ENCODE results near the gene RIBC1. TPM values are rescaled to one million over a fixed set of nuclear protein-coding genes. Genes with fewer than 3 reads are reported as not detected.

The RIBC1 gene
- total and polyA plus RNA-seq, 10 of the 15 experiments (the other 5 are each of a cell fraction or from before 2014, with no cell fraction given), result 0.22 to 1.0 (median 0.54) TPM

DNA sequence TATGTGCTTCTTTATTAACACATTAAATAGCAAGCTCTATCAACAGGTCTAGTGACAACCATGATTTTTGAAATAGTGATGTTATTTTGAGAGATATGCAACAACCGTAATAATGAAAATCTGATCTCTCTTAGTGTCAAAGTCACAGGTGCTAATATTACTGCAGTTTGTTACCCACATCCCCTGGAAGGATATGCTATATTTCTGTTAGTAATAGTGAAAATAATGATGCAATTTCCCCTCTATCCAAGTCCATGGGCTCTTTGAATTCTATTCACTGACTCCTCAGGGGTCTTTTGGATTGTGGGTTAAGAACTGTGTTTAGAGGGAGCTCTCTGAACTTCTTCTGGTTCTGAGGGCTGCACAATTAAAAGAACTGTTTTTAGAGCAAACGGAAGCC lies 14.5 kb downstream of the RIBC1 start:
- H3K9ac ChIP-seq (ENCODE audit: control insufficient read depth, insufficient read depth, low read length), result no peak overlapping the region
- H3K4me3 ChIP-seq, result no peak overlapping the region
- BruUV-seq (replicated peaks), result no TSS peak
- ChIA-PET CTCF (interaction anchor here (0.7 to 6.6 kb wide), 8 partner anchors 9 to 154 kb away, joined by 3 to 122 read pairs (median 10); partner anchors contain the start of genes RIBC1 and SMC1A), RAD21 (ENCODE audit: unreplicated experiment) (interaction anchor here (2.6 to 3.3 kb wide), 4 partner anchors 14 to 127 kb away, joined by 8 to 21 read pairs (median 11); partner anchors contain the start of genes RIBC1 and SMC1A), POLR2A (interaction anchor here (1.0 kb wide), 1 partner anchor 15 kb away, joined by 4 read pairs; the partner anchor contains the start of gene SMC1A), SMC1A (ENCODE audit: uncharacterized antibody, unreplicated experiment) (interaction anchor here (1.3 to 3.6 kb wide), 4 partner anchors 20 to 153 kb away, joined by 3 to 22 read pairs (median 4); no protein-coding TSS in a partner anchor)
- peaks cover 7% of the 10 kb centered on the region for H3K4me1 ChIP-seq (ENCODE audit: control insufficient read depth, insufficient read depth, low read length)
- peaks cover 0 to 3% of the 10 kb centered on the region in 2 experiments; a peak in 1 of 4 replicates for H3K27me3 ChIP-seq (replicated peaks in 1 of 2; ENCODE audit: control insufficient read depth in 2 of 2, insufficient read depth in 2 of 2, low read length in 1 of 2)
- no peak overlapping the region for H3K4me2 ChIP-seq (ENCODE audit: control insufficient read depth, insufficient read depth)
- H3K79me2 ChIP-seq (ENCODE audit: control insufficient read depth, insufficient read depth, low read length), result peaks cover 9% of the 10 kb centered on the region
- DNase-seq (ENCODE audit: low read depth, low spot score) (no peak), ATAC-seq (no peak), FAIRE-seq (no peak)
- H2AFZ ChIP-seq (ENCODE audit: control insufficient read depth, low read depth, low read length), result no peak overlapping the region
- intact Hi-C loops (cut with micrococcal nuclease; ENCODE audit: unreplicated experiment) (loop anchor here (2.0 kb wide), 1 partner anchor 124 kb away; no protein-coding TSS in a partner anchor), in situ Hi-C loops (cut with MboI) (no loop called here)
- TF ChIP-seq, protein P1, sequence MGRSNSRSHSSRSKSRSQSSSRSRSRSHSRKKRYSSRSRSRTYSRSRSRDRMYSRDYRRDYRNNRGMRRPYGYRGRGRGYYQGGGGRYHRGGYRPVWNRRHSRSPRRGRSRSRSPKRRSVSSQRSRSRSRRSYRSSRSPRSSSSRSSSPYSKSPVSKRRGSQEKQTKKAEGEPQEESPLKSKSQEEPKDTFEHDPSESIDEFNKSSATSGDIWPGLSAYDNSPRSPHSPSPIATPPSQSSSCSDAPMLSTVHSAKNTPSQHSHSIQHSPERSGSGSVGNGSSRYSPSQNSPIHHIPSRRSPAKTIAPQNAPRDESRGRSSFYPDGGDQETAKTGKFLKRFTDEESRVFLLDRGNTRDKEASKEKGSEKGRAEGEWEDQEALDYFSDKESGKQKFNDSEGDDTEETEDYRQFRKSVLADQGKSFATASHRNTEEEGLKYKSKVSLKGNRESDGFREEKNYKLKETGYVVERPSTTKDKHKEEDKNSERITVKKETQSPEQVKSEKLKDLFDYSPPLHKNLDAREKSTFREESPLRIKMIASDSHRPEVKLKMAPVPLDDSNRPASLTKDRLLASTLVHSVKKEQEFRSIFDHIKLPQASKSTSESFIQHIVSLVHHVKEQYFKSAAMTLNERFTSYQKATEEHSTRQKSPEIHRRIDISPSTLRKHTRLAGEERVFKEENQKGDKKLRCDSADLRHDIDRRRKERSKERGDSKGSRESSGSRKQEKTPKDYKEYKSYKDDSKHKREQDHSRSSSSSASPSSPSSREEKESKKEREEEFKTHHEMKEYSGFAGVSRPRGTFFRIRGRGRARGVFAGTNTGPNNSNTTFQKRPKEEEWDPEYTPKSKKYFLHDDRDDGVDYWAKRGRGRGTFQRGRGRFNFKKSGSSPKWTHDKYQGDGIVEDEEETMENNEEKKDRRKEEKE (IDR thresholded peaks at IDR 0.05), result no peak
- TF ChIP-seq, protein P2, sequence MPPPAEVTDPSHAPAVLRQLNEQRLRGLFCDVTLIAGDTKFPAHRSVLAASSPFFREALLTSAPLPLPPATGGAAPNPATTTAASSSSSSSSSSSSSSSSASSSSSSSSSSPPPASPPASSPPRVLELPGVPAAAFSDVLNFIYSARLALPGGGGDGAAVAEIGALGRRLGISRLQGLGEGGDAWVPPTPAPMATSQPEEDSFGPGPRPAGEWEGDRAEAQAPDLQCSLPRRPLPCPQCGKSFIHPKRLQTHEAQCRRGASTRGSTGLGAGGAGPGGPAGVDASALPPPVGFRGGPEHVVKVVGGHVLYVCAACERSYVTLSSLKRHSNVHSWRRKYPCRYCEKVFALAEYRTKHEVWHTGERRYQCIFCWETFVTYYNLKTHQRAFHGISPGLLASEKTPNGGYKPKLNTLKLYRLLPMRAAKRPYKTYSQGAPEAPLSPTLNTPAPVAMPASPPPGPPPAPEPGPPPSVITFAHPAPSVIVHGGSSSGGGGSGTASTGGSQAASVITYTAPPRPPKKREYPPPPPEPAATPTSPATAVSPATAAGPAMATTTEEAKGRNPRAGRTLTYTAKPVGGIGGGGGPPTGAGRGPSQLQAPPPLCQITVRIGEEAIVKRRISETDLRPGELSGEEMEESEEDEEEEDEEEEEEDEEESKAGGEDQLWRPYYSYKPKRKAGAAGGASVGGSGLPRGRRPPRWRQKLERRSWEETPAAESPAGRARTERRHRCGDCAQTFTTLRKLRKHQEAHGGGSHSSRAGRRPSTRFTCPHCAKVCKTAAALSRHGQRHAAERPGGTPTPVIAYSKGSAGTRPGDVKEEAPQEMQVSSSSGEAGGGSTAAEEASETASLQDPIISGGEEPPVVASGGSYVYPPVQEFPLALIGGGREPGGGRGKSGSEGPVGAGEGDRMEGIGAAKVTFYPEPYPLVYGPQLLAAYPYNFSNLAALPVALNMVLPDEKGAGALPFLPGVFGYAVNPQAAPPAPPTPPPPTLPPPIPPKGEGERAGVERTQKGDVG (CRISPR knock-in tag; IDR thresholded peaks at IDR 0.05), result no peak
- TF ChIP-seq NFIC (IDR thresholded peaks at IDR 0.05; ENCODE audit: low read depth, low read length) (peak; percentile 14; the same call in 1 of the 2 replicates), ZNF622 (IDR thresholded peaks at IDR 0.05) (no peak), GABPA (IDR thresholded peaks at IDR 0.05; ENCODE audit: low read depth) (0 out of 2 replicates have a peak, but pooled peaks have one; percentile 8), ETV6 (conservative IDR thresholded peaks at IDR 0.05 in 1 of 2, IDR thresholded peaks at IDR 0.05 in 1 of 2; ENCODE audit: borderline replicate concordance in 1 of 2, low read depth in 1 of 2) (peak in 1 of 2 experiments; percentile 30; a peak in 1 of 4 replicates), JUNB (IDR thresholded peaks at IDR 0.05) (peak; percentile 81), RUNX3 (IDR thresholded peaks at IDR 0.05; ENCODE audit: low read length) (peak; percentile 15; the same call in 1 of the 2 replicates)
- TF ChIP-seq, protein P3, sequence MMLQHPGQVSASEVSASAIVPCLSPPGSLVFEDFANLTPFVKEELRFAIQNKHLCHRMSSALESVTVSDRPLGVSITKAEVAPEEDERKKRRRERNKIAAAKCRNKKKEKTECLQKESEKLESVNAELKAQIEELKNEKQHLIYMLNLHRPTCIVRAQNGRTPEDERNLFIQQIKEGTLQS (IDR thresholded peaks at IDR 0.05; ENCODE audit: borderline replicate concordance, extremely low read depth, low read depth, low read length), result no peak
- TF ChIP-seq, protein P4, sequence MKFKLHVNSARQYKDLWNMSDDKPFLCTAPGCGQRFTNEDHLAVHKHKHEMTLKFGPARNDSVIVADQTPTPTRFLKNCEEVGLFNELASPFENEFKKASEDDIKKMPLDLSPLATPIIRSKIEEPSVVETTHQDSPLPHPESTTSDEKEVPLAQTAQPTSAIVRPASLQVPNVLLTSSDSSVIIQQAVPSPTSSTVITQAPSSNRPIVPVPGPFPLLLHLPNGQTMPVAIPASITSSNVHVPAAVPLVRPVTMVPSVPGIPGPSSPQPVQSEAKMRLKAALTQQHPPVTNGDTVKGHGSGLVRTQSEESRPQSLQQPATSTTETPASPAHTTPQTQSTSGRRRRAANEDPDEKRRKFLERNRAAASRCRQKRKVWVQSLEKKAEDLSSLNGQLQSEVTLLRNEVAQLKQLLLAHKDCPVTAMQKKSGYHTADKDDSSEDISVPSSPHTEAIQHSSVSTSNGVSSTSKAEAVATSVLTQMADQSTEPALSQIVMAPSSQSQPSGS (IDR thresholded peaks at IDR 0.05; ENCODE audit: low read length), result 0 out of 2 replicates have a peak, but pooled peaks have one; percentile 25
- H4K20me1 ChIP-seq (ENCODE audit: control insufficient read depth, insufficient read depth), result no peaks in the 10 kb centered on the region
- H3K27ac ChIP-seq (ENCODE audit: control insufficient read depth, insufficient read depth), result no peak overlapping the region
- no peaks in the 10 kb centered on the region for H3K36me3 ChIP-seq (ENCODE audit: control insufficient read depth in 2 of 2, insufficient read depth in 2 of 2, low read length in 1 of 2)
- H3K9me3 ChIP-seq (replicated peaks; ENCODE audit: control insufficient read depth, insufficient read depth, low read length), result no peaks in the 10 kb centered on the region
- 2% methylated on average over 2 of the region's 2 CpGs for WGBS (ENCODE audit: insufficient coverage, insufficient replicate concordance, low lambda C conversion rate, missing lambda C conversion rate)
